GM12878 (cell line): ENCODE results near the gene HS6ST1. TPM values are rescaled to one million over a fixed set of nuclear protein-coding genes. Genes with fewer than 3 reads are reported as not detected.

Experiments
- ATAC-seq: fragments of 200-7000 bp; cut with Tn5 transposase; 3 replicates; pipeline ENCODE4 v1.9.1; 2020; ENCODE audit warnings: mild to moderate bottlenecking, moderate library complexity
- BruUV-seq: library from RNA; stranded (reverse); fragments of 400-500 nt; replicated peaks from 2 replicates; lab custom pipeline; 2021; lab: Mats Ljungman, UMichigan
- CTCF ChIA-PET: fragments of 300-600 bp; sonication (Branson Sonifier 250); formaldehyde crosslinking; extraction: SDS; loops from one replicate; lab custom pipeline; 2021; ENCODE audit warnings: inconsistent platforms; lab: Yijun Ruan, JAX
- POLR2A ChIA-PET: fragments of 350-600 bp; formaldehyde crosslinking; extraction: SDS; loops from one replicate; lab custom pipeline; 2021; ENCODE audit warnings: inconsistent platforms; lab: Charles Lee
- RAD21 ChIA-PET: fragments of 300-600 bp; sonication (Branson Sonifier 250); formaldehyde crosslinking; loops from one replicate; lab custom pipeline; 2023; ENCODE audit warnings: antibody characterized with exemption; ENCODE audit not compliant: unreplicated experiment; lab: Charles Lee
- SMC1A ChIA-PET: fragments of 300-600 bp; sonication (Branson Sonifier 250); formaldehyde crosslinking; loops from one replicate; lab custom pipeline; 2023; ENCODE audit not compliant: unreplicated experiment, uncharacterized antibody; lab: Charles Lee
- DNase-seq: peaks from one replicate; pipeline ENCODE4 v3.0.0-alpha.2; 2011; ENCODE audit warnings: low read depth, low spot score
- FAIRE-seq: peaks from 3 replicates; lab custom pipeline; 2011; peaks lifted over from hg19 to GRCh38; lab: Jason Lieb, UNC
- H2AFZ ChIP-seq: 2 replicates; pipeline ENCODE4 v1.6.0; 2011; ENCODE audit warnings: low read depth, low read length, control low read depth; ENCODE audit not compliant: control insufficient read depth
- H3K27ac ChIP-seq: 2 replicates; pipeline ENCODE4 v1.5.1; 2011; ENCODE audit warnings: control low read depth; ENCODE audit not compliant: control insufficient read depth, insufficient read depth
- H3K27me3 ChIP-seq, 2 experiments: replicated peaks in 1 of 2; 2 replicates each; pipeline versions ENCODE4 v1.6.0 to v1.6.1; 2011; ENCODE audit warnings: low read length in 1 of 2; ENCODE audit not compliant: control insufficient read depth in 2 of 2, insufficient read depth in 2 of 2
- H3K36me3 ChIP-seq, 2 experiments: 2 replicates each; pipeline ENCODE4 v1.5.1; 2011; ENCODE audit warnings: low read length in 1 of 2; ENCODE audit not compliant: control insufficient read depth in 2 of 2, insufficient read depth in 2 of 2
- H3K4me1 ChIP-seq: 2 replicates; pipeline ENCODE4 v1.6.1; 2011; ENCODE audit warnings: mild to moderate bottlenecking, low read length, moderate library complexity, mixed read lengths; ENCODE audit not compliant: control insufficient read depth, insufficient read depth
- H3K4me2 ChIP-seq: 2 replicates; pipeline ENCODE4 v1.6.0; 2011; ENCODE audit warnings: control low read depth; ENCODE audit not compliant: control insufficient read depth, insufficient read depth
- H3K4me3 ChIP-seq: fragments of 200-600 bp; sonication (generic); 2 replicates; pipeline ENCODE4 v1.5.1; 2016
- H3K79me2 ChIP-seq: 2 replicates; pipeline ENCODE4 v1.6.0; 2011; ENCODE audit warnings: low read length; ENCODE audit not compliant: control insufficient read depth, insufficient read depth
- H3K9ac ChIP-seq: 2 replicates; pipeline ENCODE4 v1.8.0; 2011; ENCODE audit warnings: low read length, control low read depth, mixed read lengths; ENCODE audit not compliant: control insufficient read depth, insufficient read depth
- H3K9me3 ChIP-seq: replicated peaks from 3 replicates; pipeline ENCODE4 v1.5.1; 2011; ENCODE audit warnings: mild to moderate bottlenecking, low read length; ENCODE audit not compliant: control insufficient read depth, insufficient read depth
- H4K20me1 ChIP-seq: 2 replicates; pipeline ENCODE4 v1.6.0; 2011; ENCODE audit not compliant: control insufficient read depth, insufficient read depth
- BMI1 ChIP-seq: fragments of 450-650 bp; IDR thresholded peaks from 2 replicates; pipeline ENCODE4 v1.6.1; 2016; ENCODE audit warnings: mild to moderate bottlenecking, moderate library complexity, borderline replicate concordance
- CBFB ChIP-seq: IDR thresholded peaks from 2 replicates; pipeline ENCODE4 v1.6.1; 2016; ENCODE audit warnings: antibody characterized with exemption, low read depth
- CHD4 ChIP-seq: fragments of 200-600 bp; sonication (generic); IDR thresholded peaks from 2 replicates; pipeline ENCODE4 v1.6.1; 2016; ENCODE audit warnings: mild to moderate bottlenecking
- HDAC2 ChIP-seq: fragments of 200-600 bp; sonication (generic); IDR thresholded peaks from 2 replicates; pipeline ENCODE4 v1.6.1; 2017
- MTA2 ChIP-seq: fragments of 450-650 bp; IDR thresholded peaks from 2 replicates; pipeline ENCODE4 v1.6.1; 2016; ENCODE audit warnings: low read depth, mild to moderate bottlenecking, moderate library complexity
- MXI1 ChIP-seq: fragments of 150-350 bp; IDR thresholded peaks from 2 replicates; pipeline ENCODE4 v1.6.1; 2011; ENCODE audit warnings: low read depth, mild to moderate bottlenecking, inconsistent platforms, low read length, improper control_type of control experiment
- POLR2A ChIP-seq: IDR thresholded peaks from 2 replicates; pipeline ENCODE4 v1.6.1; 2011; ENCODE audit warnings: low read depth, mild to moderate bottlenecking, low read length
- REST ChIP-seq: IDR thresholded peaks from 2 replicates; pipeline ENCODE4 v1.6.1; 2012; ENCODE audit warnings: mild to moderate bottlenecking, low read depth, low read length
- RUNX3 ChIP-seq: IDR thresholded peaks from 2 replicates; pipeline ENCODE4 v1.6.1; 2012; ENCODE audit warnings: low read length, inconsistent platforms
- STAT1 ChIP-seq: fragments of 450-650 bp; conservative IDR thresholded peaks from 2 replicates; pipeline ENCODE4 v1.6.1; 2014; ENCODE audit warnings: antibody characterized with exemption, mild to moderate bottlenecking
- ZNF217 ChIP-seq: fragments of 450-650 bp; IDR thresholded peaks from 2 replicates; pipeline ENCODE4 v1.6.1; 2017; ENCODE audit warnings: antibody characterized with exemption, mild to moderate bottlenecking
- ZZZ3 ChIP-seq: IDR thresholded peaks from 2 replicates; pipeline ENCODE4 v1.6.1; 2011; ENCODE audit warnings: low read depth; ENCODE audit not compliant: control insufficient read depth, insufficient read length
- WGBS: methylation state at CpG from one replicate; pipeline ENCODE4 v1.1.6; 2016; ENCODE audit warnings: low lambda C conversion rate; ENCODE audit not compliant: insufficient replicate concordance, insufficient coverage; ENCODE audit errors: missing lambda C conversion rate; 5-methylcytosine and 5-hydroxymethylcytosine counted together
- in situ Hi-C: fragments of 300-500 bp; cut with MboI; formaldehyde crosslinking; loops from 9 replicates; pipeline ENCODE4 v1.14.3; 2018; ENCODE audit warnings: mixed read lengths
- intact Hi-C: fragments of 100-400 bp; cut with micrococcal nuclease; formaldehyde crosslinking; loops from one replicate; pipeline ENCODE4 v1.14.2; 2022; ENCODE audit not compliant: unreplicated experiment
- polyA plus RNA-seq, 11 experiments: library from polyadenylated mRNA; depleted of rRNA in 4 of 11; unstranded in 6 of 11; stranded (reverse) in 5 of 11; fragments of >200 nt; fragmentation: Nextera tagmentation in 4 of 11; fragmentation: Illumina TruSeq in 1 of 11; extraction: Ambion mirVana in 4 of 11; extraction: Trizol in 1 of 11; gene quantifications; 1 replicate in 1 of 11; 2 replicates in 10 of 11; pipeline versions ENCODE4 v1.2.1 to v1.2.3, GENCODE V29; 2011 to 2016; ENCODE audit warnings: inconsistent platforms in 2 of 11, missing spikeins in 2 of 11, low read depth in 1 of 11
- total RNA-seq, 4 experiments: library from RNA; depleted of rRNA in 3 of 4; stranded (reverse); fragments of >200 nt in 3 of 4; fragmentation: Illumina TruSeq in 1 of 4; extraction: Trizol in 1 of 4; gene quantifications; 2 replicates each; pipeline versions ENCODE4 v1.2.1 to v1.2.3, GENCODE V29; 2013 to 2021
- TF ChIP-seq, protein P1 (sequence below): IDR thresholded peaks from 2 replicates; pipeline ENCODE4 v1.6.1; 2012; ENCODE audit warnings: low read depth, low read length, improper control_type of control experiment

HS6ST1 gene
- total and polyA plus RNA-seq, 10 of the 15 experiments (the other 5 are each of a cell fraction or from before 2014, with no cell fraction given), result 0.48 to 17.0 (median 4.7) TPM

- ATAC-seq (no peak), DNase-seq (no peak), FAIRE-seq (no peak)
- intact Hi-C loops (no loop called here), in situ Hi-C loops (no loop called here)
- RAD21 ChIA-PET, result no interaction called here
- H3K4me2 ChIP-seq, result no peak overlapping the region
- no TSS peak for BruUV-seq
- H3K9ac ChIP-seq, result no peak overlapping the region
- H3K36me3 ChIP-seq, result no peaks in the 10 kb centered on the region
- 28% methylated on average over 5 of the region's 5 CpGs for WGBS
- H3K27ac ChIP-seq, result no peak overlapping the region
- no peak overlapping the region for H2AFZ ChIP-seq
- CTCF ChIA-PET, result interaction anchor here (1.3 kb wide), 1 partner anchor 17 kb away, joined by 3 read pairs; no protein-coding TSS in a partner anchor
- no peaks in the 10 kb centered on the region; a peak in 1 of 4 replicates for H3K27me3 ChIP-seq
- SMC1A ChIA-PET, result no interaction called here
- no peaks in the 10 kb centered on the region for H3K4me1 ChIP-seq
- no peaks in the 10 kb centered on the region for H4K20me1 ChIP-seq
- H3K4me3 ChIP-seq, result no peak overlapping the region
- TF ChIP-seq BMI1, result no peak
- no peak for TF ChIP-seq POLR2A
- no peak for TF ChIP-seq CHD4
- no peak for TF ChIP-seq RUNX3
- no peak for TF ChIP-seq ZNF217
- TF ChIP-seq CBFB, result no peak
- TF ChIP-seq MXI1, result no peak
- TF ChIP-seq, protein P1, sequence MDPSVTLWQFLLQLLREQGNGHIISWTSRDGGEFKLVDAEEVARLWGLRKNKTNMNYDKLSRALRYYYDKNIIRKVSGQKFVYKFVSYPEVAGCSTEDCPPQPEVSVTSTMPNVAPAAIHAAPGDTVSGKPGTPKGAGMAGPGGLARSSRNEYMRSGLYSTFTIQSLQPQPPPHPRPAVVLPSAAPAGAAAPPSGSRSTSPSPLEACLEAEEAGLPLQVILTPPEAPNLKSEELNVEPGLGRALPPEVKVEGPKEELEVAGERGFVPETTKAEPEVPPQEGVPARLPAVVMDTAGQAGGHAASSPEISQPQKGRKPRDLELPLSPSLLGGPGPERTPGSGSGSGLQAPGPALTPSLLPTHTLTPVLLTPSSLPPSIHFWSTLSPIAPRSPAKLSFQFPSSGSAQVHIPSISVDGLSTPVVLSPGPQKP, result no peak
- no peak for TF ChIP-seq ZZZ3
- TF ChIP-seq HDAC2, result no peak
- no peak for TF ChIP-seq STAT1
- TF ChIP-seq REST, result no peak
- TF ChIP-seq MTA2, result no peak
- TF ChIP-seq, all 136 proteins: peak for 0
- H3K79me2 ChIP-seq, result no peaks in the 10 kb centered on the region
- POLR2A ChIA-PET, result no interaction called here
- no peaks in the 10 kb centered on the region; the same call in 2 of the 3 replicates for H3K9me3 ChIP-seq
Measured at GRCh38 chr2:128348701-128349100, 30.0 kb upstream of the HS6ST1 start.
